ENCODE data around the gene RAB37. TPM values are rescaled to one million over a fixed set of nuclear protein-coding genes. Genes with fewer than 3 reads are reported as not detected.

Gene RAB37
- total and polyA plus RNA-seq, 9 of the 15 experiments (the other 6 are each of a cell fraction or from before 2014, with no cell fraction given), result 0.03 to 0.27 (median 0.11) TPM; not detected in 4

DNA sequence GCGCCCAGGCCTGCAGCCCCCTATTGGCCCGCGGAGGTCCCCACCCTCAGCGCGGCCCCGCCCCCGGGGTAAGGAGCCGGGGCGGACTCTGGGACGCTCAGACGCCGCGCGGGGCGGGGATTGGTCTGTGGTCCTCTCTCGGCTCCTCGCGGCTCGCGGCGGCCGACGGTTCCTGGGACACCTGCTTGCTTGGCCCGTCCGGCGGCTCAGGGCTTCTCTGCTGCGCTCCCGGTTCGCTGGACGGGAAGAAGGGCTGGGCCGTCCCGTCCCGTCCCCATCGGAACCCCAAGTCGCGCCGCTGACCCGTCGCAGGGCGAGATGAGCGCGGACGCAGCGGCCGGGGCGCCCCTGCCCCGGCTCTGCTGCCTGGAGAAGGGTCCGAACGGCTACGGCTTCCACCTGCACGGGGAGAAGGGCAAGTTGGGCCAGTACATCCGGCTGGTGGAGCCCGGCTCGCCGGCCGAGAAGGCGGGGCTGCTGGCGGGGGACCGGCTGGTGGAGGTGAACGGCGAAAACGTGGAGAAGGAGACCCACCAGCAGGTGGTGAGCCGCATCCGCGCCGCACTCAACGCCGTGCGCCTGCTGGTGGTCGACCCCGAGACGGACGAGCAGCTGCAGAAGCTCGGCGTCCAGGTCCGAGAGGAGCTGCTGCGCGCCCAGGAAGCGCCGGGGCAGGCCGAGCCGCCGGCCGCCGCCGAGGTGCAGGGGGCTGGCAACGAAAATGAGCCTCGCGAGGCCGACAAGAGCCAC is 11.6 kb downstream of the RAB37 start, which contains the start of gene NHERF1 (continued):
- TF ChIP-seq NFE2L1 (tag; IDR thresholded peaks at IDR 0.05; ENCODE audit: borderline replicate concordance, low read depth) (no peak), ARID2 (IDR thresholded peaks at IDR 0.05) (no peak), ZNF124 (CRISPR knock-in tag; IDR thresholded peaks at IDR 0.05) (no peak), ETV5 (CRISPR knock-in tag; IDR thresholded peaks at IDR 0.05; ENCODE audit: low read depth) (no peak), ZNF77 (CRISPR knock-in tag; IDR thresholded peaks at IDR 0.05) (no peak)
- TF ChIP-seq, protein P1, sequence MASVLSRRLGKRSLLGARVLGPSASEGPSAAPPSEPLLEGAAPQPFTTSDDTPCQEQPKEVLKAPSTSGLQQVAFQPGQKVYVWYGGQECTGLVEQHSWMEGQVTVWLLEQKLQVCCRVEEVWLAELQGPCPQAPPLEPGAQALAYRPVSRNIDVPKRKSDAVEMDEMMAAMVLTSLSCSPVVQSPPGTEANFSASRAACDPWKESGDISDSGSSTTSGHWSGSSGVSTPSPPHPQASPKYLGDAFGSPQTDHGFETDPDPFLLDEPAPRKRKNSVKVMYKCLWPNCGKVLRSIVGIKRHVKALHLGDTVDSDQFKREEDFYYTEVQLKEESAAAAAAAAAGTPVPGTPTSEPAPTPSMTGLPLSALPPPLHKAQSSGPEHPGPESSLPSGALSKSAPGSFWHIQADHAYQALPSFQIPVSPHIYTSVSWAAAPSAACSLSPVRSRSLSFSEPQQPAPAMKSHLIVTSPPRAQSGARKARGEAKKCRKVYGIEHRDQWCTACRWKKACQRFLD (CRISPR knock-in tag; IDR thresholded peaks at IDR 0.05), result no peak
- TF ChIP-seq, protein P2, sequence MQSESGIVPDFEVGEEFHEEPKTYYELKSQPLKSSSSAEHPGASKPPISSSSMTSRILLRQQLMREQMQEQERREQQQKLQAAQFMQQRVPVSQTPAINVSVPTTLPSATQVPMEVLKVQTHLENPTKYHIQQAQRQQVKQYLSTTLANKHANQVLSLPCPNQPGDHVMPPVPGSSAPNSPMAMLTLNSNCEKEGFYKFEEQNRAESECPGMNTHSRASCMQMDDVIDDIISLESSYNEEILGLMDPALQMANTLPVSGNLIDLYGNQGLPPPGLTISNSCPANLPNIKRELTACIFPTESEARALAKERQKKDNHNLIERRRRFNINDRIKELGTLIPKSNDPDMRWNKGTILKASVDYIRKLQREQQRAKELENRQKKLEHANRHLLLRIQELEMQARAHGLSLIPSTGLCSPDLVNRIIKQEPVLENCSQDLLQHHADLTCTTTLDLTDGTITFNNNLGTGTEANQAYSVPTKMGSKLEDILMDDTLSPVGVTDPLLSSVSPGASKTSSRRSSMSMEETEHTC (IDR thresholded peaks at IDR 0.05), result no peak
- TF ChIP-seq, protein P3, sequence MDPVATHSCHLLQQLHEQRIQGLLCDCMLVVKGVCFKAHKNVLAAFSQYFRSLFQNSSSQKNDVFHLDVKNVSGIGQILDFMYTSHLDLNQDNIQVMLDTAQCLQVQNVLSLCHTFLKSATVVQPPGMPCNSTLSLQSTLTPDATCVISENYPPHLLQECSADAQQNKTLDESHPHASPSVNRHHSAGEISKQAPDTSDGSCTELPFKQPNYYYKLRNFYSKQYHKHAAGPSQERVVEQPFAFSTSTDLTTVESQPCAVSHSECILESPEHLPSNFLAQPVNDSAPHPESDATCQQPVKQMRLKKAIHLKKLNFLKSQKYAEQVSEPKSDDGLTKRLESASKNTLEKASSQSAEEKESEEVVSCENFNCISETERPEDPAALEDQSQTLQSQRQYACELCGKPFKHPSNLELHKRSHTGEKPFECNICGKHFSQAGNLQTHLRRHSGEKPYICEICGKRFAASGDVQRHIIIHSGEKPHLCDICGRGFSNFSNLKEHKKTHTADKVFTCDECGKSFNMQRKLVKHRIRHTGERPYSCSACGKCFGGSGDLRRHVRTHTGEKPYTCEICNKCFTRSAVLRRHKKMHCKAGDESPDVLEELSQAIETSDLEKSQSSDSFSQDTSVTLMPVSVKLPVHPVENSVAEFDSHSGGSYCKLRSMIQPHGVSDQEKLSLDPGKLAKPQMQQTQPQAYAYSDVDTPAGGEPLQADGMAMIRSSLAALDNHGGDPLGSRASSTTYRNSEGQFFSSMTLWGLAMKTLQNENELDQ (CRISPR knock-in tag; IDR thresholded peaks at IDR 0.05; ENCODE audit: borderline replicate concordance), result no peak
- TF ChIP-seq, protein P4, sequence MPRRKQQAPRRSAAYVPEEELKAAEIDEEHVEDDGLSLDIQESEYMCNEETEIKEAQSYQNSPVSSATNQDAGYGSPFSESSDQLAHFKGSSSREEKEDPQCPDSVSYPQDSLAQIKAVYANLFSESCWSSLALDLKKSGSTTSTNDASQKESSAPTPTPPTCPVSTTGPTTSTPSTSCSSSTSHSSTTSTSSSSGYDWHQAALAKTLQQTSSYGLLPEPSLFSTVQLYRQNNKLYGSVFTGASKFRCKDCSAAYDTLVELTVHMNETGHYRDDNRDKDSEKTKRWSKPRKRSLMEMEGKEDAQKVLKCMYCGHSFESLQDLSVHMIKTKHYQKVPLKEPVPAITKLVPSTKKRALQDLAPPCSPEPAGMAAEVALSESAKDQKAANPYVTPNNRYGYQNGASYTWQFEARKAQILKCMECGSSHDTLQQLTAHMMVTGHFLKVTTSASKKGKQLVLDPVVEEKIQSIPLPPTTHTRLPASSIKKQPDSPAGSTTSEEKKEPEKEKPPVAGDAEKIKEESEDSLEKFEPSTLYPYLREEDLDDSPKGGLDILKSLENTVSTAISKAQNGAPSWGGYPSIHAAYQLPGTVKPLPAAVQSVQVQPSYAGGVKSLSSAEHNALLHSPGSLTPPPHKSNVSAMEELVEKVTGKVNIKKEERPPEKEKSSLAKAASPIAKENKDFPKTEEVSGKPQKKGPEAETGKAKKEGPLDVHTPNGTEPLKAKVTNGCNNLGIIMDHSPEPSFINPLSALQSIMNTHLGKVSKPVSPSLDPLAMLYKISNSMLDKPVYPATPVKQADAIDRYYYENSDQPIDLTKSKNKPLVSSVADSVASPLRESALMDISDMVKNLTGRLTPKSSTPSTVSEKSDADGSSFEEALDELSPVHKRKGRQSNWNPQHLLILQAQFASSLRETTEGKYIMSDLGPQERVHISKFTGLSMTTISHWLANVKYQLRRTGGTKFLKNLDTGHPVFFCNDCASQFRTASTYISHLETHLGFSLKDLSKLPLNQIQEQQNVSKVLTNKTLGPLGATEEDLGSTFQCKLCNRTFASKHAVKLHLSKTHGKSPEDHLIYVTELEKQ (CRISPR knock-in tag; IDR thresholded peaks at IDR 0.05), result no peak

Measured in K562 (cell line).